Stimulated activated CD8-positive, alpha-beta memory T cell treated with anti-CD3 and anti-CD28 coated beads, Interleukin-4, amount 100 ng/mL, for 1 hour (primary cell): ENCODE measurements around the gene CMIP.

ENCODE experiments used
- DNase-seq, 2 donors: peaks; one replicate each; pipeline ENCODE4 v3.0.0-alpha.2; 2020; ENCODE audit warnings: low read depth in 2 of 2, low spot score in 1 of 2

The CMIP gene

DNA sequence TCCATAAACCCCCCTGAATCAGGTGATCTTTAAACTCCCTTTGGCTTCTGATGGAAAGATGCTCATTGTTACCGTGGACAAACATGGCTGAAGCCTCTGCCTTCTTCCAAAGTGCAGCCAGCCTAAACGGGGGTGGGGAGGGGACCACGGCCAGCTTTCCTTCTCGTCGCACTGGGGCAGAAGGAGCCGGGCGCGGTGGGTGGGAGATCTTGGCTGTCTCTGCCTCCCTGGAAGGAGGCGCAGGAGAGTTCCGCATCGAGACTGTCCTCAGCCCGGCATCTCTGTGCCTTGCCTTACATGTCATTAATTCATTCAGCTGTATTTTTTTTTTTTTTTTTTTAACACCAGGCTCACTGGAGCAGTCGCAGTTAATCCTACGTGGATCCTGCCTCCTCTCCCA is 171.2 kb downstream of the CMIP start:
- DNase-seq: no peak

DNA sequence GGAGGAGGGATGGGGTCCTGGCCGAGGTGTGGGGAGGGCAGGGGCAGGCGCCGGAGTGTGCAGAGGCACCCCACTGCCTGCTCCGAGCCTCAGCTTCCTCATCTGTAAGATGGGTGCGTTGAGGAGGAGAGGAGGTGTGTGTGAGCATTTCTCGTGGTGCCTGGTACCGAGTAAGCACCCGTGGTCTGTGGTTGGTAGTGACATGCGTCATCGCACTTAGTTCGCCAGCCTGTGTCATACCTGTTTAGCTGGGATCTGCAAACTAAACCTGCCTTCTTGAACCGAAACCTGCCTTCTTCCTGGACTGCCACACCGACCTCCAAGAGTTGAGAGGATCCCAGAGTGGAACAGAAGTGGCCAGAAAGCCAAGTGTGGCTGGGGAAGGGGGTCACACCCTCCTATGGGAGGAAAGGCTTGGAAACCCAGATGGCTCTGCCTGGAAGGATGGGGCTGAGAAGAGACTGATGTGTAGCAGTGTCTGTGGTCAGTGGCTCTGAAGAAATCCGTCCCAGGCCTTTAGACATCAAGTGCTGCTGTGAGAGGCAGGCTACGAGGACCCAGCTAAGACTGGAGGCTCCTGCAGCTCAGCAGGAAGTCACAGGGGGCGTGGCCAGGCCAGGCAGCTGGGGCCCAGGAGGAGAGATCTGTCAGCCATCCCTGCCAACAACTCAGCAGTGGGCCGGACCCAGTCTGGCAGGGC is 171.9 kb downstream of the CMIP start:
- peak; percentile 51 to 52 for DNase-seq

DNA sequence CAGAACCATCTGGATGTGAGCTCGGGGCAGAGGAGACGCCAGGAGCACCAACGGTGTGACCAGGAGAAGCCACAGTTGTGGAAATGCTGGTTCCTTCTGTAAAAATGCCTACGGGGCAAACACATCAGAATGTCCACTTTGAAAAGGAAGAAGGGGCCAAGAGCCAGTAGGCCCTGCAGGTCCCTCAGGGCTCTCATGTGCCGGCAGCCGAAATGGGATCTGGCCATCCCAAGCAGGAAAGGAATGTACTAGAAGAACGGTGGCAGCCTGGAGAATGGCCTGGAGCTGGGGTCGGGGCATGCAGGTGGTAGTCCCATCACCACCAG is 172.4 kb downstream of the CMIP start:
- DNase-seq: no peak

DNA sequence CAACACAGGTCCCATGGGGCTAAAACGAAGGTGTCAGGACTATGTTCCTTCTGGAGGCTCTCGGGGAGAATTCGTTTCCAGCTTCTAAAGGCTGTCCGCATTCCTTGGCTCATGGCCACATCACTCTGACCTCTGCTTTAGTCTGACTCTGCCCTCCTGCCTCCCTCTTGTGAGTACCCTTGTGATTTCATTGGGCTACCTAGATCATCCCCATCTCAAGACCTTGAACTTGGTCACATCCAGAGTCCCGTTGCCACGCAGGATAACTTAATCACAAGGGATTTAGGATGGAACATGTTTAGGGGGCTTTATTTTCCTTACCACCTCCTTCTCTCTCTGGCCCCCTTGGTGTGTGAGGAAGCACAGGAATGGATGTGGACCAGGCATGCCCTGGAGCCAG is 173.6 kb downstream of the CMIP start:
- no peak for DNase-seq

DNA sequence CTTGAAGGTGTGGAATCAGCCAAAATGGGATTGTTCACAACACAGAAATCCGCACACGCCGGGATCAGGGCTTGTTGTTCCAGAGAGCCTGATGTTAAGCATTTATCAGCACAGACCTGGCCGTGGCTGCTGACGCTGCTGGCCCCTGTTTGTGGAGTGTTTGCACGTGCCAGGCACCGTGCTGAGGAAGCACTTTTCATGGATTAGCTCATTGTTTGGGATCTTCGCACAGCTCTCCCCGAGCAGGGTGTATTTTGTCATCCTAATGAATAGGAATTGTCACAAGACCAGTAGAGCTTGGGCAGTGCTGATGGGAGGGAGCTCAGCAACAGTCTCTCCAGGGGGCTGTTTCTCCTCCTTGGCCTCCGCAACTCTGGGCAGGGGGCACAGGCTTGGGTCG is 174.1 kb downstream of the CMIP start:
- no peak for DNase-seq

DNA sequence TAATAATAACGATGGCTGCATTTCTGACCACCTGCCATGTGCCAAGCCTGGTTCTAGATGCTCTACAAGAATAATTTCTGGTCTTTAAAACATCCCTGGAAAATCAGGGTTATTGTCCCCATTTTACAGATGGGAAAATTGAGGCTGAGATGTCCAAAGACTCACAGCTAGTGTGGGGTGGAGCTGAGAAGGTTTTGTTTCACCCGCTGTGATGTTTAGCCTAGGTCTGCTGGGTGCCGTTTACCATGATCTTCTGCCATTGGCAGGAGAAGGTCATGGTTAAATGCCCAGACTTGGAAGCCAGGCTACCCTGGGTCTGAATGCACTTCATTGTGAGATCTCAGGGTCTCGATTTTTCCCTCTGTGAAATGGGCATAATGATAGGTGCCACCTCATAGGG is 175.4 kb downstream of the CMIP start:
- DNase-seq: no peak

DNA sequence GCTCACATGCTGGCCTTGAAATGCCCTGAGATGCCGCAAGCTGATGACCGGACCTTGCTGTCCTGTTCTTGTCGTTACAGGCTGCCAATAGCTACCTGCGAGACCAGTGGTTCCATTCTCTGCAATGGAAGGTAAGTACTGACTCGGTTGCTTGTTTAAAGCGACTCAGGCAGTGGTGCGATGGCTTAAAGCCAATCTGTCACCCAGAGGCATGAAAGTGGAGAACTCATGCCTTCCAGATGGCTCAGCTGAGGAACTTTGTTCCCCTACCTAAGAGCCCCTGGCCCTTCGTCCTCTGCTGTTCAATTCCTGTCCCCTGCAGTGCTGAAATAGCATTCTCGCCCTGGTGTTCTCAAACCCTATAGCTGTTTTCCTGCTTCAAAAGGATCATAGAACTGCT is 176.2 kb downstream of the CMIP start:
- DNase-seq: no peak

DNA sequence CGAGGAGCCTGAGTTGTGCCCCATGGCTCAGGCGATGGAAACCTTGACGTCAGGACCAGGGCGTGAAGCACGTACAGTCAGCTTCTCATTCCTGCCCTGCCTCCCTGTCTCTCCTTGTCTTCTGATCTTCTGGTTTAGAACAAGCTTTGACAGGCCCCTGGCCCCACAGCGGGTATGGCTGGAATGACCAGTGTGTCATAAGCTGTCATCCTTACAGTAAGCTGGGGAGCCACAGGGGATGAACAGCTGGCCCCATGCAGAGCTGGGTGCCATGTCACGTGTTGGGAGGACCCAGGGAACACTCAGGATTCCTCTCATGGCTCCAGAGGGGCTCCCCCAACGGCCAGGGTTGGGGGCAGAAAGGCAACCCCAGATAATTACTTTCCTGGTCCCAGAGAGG is 176.9 kb downstream of the CMIP start:
- no peak for DNase-seq

DNA sequence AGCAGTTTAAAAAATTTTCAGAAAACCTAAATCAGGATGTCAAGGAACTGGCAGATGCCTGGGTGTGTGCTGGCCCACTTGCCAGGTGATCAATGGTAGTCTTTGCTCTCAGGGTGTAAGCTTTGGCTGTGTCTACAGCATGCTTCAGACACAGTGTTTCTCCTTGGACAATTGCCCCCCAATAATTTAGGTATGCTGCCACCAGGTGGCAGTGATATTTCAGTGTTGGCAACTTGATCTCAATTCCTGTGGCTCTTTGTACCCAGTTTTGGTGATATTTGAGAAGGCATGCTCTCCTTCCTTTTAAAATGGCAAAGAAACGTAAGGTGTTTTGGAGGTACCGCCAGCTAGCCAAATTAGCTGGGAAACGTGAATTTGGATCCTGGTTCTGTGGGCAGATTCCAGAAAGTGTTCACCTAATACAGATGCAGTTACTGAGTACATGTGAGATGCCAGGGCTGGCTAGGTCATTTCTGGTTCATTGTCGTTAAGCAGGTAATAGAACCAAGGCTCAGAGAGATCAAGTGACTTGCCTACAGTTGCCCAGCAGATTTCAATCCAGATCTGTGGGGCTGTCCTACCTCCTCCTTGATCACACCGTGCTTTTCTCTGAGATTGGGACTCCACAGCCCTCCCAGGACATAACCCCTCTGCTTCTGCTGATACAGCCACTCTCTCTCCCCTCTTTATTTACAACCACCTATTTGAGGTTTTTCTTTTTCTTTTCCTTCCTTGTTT is 178.9 kb downstream of the CMIP start:
- DNase-seq: peak; percentile 28 to 52

DNA sequence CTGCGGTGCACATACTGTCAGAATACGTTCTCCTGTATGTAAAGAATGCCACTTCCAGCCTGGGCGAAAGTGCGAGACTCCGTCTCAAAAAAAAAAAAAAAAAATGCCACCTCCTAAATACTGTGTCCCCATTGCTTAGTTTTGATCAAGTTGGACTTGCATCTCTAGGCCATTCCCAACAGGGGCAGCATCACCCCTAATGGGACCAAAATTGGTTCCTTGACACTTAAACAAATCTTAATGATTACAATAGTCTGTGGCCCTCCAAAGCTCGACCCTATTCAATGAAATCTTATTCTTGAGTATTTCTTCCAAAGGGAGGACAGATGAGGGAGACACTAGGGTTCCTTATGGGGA is 179.8 kb downstream of the CMIP start:
- DNase-seq: no peak

DNA sequence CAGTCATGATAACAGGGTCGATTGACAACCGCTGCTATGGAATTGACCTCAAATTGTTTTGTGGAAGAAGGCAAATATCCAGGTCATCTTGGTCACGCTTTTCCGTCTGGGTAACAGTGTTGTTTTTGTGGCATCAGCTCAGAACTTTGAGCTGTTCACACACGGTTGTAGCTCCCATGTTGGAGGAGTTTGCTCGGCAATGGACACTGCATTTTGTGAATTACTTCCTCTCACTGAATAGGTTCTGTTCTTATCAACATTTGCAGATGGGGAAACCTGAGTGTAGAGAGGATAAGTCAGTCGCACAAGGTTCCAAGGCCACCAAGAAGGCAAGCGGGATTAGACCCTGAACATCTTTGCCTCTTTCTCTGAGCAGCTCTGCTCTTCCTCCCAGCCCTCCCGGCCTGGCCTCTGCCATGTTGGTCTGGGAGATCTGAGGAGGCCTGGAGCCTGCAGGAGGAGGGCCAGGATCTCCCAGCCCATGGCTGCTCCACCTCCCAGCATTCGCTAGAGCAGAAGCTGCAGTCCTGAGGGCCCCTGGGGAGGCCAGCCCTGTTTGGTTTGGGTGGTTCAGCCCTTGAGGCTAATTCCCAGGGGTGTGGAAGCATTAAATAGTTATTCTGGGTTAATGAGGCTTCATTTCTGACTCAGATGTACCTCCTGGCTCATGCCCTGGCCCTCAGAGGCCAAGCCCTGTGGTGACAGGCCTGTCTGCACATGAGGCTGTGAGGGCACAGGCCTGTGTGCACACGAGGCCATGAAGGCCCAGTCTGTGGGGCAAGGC is 180.3 kb downstream of the CMIP start:
- no peak for DNase-seq

DNA sequence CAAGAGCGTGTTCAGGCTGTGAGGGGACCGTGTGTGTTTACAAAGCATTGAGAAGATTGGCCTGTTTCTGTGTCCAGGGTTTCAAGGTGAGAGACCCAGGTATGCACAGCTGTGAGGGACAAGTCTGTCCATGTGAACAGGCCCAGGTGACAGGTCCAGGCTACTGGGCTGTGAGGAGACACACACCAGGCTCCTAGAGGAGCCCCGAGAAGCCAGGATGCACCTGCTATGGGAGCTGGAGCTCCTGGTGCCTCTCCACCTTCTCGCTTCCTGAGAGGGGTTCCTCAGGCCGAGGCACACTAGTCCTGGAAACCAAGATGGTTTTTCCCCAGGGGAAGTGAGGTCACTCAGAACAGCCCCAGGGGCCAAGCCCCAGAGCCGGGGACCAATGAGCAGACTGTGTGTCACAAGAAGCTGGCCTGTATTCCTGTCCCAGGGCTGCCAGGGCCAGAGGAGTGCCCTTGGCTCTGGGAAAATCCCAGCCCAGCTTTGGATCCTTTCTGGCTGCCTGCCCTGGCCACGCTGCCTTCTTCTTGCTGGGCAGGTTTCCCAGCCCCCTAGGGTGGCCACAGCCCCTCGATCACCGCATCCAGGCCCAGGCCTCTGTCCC is 181.0 kb downstream of the CMIP start:
- DNase-seq: no peak

DNA sequence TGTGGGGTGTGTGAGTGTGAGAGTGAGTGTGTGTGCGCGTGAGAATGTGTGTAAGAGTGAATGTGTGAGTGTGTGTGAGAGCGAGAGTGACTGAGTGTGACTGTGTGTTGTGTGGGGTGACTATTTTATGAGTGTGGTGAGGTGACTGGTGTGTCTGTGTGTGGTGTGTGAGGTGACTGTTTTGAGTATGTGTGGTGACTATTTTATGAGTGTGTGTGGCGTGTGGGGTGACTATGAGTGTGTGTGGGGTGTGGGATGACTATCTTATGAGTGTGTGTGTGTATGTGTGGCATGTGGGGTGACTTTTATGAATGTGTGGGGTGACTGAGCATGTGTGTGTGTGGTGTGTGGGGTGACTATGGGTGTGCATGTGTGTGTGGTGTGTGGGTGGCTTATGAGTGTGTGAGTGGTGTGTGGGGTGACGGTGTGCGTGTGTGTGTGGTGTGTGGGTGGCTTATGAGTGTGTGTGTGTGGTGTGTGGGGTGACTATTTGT is 181.6 kb downstream of the CMIP start:
- DNase-seq: no peak

DNA sequence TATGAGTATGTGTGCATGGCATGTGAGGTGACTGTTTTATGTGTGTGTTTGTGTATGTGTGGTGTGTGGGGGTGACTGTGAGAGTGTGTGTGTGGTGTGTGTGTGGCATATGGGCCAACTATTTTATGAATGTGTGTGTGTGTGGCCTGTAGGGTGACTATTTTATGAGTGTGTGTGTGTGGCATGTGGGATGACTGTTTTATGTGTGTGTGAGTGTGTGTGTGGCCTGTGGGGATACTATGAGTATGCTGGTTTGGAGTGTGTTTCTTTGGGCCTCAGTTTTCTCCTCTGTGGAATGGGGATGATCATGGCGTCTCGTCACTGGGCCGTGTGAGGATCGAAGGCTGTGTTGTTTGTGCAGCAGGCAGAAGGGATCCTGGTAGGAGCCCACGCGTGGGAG is 182.4 kb downstream of the CMIP start:
- DNase-seq: no peak

DNA sequence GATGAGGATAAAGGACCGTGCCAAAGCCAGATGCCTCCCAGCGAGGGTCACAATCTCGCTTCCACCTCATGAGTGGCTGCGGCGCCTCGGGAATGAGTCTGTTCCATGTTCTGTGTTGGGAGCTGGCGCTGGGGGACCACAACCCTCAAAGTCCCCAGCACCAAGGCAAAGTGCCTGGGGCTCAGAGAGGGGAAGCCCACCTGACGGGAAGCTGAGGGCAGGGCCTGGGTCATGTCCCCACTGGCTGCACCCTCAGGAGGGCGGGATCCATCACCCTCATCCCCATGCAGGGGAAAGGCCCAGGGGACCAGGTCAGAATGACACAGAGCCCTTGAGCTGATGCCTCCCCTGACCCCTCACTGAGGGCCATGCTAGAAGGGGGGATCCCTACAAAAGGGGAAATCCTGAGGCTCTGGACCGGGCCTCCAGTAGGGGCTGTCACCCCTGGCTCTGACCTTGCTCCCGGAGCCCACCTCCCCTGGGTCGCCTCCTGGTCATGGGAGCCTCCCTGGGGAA is 183.2 kb downstream of the CMIP start:
- no peak for DNase-seq

DNA sequence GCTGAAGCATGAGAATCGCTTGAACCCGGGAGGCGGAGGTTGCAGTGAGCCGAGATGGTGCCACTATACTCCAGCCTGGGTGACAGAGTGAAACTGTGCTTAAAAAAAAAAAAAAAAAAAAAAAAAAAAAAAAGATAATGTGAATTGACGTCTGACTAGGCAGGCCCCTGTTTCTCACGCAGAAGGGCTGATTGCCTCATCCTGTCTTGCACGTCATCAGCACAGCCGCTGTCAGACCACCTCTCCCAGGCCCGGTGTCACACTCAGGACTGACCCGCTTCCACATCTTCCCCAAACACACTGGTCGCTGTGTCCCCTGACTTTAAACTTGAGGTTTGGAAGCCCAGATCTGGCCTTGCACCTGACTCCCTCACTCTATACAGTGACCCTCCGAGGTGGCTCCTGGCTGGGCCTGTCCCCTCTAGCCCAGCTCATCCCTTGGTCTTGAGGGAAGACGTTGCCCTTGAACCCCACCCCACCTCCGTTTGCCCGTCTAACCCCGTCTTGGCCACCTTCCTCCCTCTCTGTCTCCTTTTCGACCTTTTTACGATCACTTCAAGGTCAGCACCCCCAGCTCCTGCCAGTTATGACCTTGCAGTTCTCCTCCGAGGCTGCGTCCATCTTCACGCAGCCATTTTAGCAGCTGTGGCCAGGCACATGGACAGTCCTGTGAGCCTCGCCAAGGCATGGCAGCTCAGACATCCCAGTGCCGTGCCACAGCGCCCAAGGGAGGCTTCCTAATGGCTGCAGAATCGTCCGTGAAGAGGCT is 184.6 kb downstream of the CMIP start:
- no peak for DNase-seq

DNA sequence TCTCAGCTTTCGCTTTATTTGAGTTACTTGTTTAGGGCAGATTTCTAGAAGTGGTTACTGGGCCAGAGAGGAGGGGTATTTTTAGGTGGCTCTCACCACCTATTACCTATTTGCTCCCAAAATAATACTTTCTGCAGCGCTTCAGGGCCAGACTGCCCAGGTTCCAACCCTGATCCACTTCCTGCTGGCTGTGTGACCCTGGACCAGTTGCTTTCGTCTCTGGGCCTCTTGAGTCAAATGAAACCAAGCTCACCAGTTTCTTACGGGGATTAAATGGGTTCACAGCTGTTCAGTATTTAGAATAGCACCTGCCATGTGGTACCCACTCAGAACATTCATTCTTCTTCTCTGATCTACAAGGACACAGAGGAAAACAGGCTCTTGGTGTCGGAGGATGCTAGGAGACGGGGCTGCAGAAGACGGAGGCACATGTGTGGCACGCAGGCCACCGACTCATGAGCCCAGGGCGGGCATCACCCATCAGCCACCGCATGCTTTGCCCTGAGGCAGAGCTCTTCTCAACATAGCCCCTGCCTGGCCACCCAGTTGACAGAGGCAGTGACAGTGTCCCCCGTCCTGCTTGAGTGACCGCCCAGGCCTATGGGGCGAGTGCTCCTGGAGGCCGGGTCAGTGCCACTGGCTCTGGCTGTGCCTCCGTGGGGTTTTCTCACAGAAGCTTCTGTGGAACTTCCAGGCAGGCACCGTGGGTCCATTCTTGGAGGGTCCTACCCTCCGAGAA is 185.5 kb downstream of the CMIP start:
- no peak for DNase-seq

DNA sequence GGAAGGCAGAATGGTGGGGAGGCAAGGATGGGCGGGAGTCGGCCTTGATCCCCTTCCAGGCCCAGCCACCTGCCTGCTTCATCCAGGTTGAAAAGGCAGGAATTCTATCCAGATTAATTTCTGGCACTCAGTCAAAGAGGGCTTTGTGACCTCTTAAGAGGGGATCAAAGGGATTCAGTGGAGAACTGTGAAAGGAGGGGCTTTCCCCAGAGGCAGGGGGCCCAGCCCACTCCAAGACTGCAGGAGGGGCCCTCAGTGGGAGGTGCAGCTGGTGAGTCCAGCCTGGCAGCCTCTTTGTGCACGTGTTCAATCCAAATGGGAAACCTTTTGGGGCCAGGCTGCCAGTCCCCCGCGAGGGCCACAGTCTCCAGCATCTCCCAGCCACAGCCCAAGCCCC is 186.0 kb downstream of the CMIP start:
- DNase-seq: no peak

DNA sequence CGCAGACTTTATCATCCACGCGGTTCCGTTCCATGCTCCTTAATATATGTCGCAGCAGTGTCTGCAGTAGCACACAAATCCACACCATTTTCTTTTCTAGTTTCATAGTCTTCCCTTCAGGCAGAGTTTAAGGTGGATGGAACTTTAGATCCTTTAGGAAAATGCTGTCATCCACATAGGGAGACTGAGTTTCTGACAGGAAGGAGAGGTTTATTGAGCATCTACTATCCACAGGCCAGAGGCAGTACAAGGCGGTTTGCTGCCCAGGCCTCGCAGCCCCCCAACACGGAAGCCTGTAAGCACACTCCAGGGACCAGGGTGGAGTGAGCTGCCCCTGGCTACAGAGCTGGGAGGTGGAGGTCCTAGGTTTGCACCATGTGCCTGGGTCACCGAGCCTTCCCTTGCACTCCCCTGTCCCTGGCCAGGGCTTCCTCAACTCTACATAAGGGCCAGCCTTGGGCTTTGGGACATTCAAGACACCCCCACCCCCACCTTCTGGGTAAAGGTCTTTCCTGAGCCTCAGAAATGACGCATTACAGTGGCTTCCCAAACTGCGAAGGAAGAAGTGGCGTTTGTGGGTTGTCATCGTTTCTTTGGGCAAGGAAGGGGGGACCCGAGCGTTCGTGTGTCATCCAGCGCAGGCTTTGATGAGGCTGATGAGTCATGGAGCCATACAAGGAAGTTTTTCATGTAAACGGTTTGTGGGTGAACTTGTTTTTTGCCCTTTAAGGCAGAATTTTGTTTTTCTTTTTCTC is 188.0 kb downstream of the CMIP start:
- DNase-seq: peak; percentile 49 to 60
